Keratinocyte (primary cell): ENCODE results near the gene ATMIN.

Experiments
- CTCF ChIP-seq, 3 experiments: IDR thresholded peaks in 1 of 3; conservative IDR thresholded peaks in 1 of 3; optimal IDR thresholded peaks in 1 of 3; 2 replicates in 2 of 3; 3 replicates in 1 of 3; pipeline versions ENCODE3 to v1.5.1; 2011; ENCODE audit warnings: low read length in 3 of 3, mild to moderate bottlenecking in 3 of 3, moderate library complexity in 2 of 3, control low read depth in 1 of 3, inconsistent platforms in 1 of 3; ENCODE audit not compliant: insufficient read depth in 2 of 3; ENCODE audit errors: extremely low read depth in 1 of 3
- EZH2 ChIP-seq: IDR thresholded peaks from one replicate; pipeline ENCODE4 v1.6.1; 2012; ENCODE audit warnings: inconsistent platforms, mild to moderate bottlenecking, low read length, moderate library complexity

DNA sequence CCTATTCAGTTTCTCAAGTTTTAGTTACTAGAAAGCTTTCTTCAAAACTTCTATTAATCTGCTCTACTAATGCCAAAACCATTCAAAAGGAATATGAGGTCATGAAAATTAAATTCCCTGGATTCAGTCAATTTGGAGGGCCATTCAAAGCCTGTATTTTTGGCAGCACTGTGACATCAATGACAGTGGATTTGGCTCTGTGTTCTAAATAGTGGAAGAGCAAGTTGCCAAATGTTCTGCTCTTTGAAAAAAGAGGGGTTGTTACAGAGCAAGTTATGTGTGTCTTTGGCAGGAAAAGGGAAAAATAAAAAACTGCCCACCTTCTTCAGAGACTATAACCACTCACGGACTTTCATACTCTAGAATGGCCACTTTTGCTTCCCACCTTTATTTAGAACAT lies 44.6 kb downstream of the ATMIN start:
- TF ChIP-seq CTCF (optimal IDR thresholded peaks at IDR 0.05 in 1 of 3, IDR thresholded peaks at IDR 0.05 in 1 of 3, conservative IDR thresholded peaks at IDR 0.05 in 1 of 3; ENCODE audit: extremely low read depth in 1 of 3, insufficient read depth in 2 of 3, low read length in 3 of 3) (no peak), EZH2 (no peak)
